Measurements from ENCODE around the gene CHAMP1.

The CHAMP1 gene

GRCh38 chr13:114314074-114314912 lies at the start of gene CHAMP1:
TSS of gene CHAMP1 (plus strand) at chr13:114314503. CDS start at chr13:114323843, 9,340 bp downstream.
- DNase-seq (ENCODE audit: low spot score) = peak; percentile 99

- no peak for DNase-seq (ENCODE audit: low spot score)
Observed at GRCh38 chr13:114264886-114265611, 49.3 kb upstream of the CHAMP1 start.

- DNase-seq (ENCODE audit: low spot score) = no peak
Observed at GRCh38 chr13:114266241-114266640, 48.1 kb upstream of the CHAMP1 start.

- peak; percentile 74 for DNase-seq (ENCODE audit: low spot score)
Observed at GRCh38 chr13:114268344-114269280, 45.7 kb upstream of the CHAMP1 start.

GRCh38 chr13:114269281-114269770 lies 45.0 kb upstream of the CHAMP1 start:
- no peak for DNase-seq (ENCODE audit: low spot score)

GRCh38 chr13:114272977-114273376 lies 41.3 kb upstream of the CHAMP1 start:
- no peak for DNase-seq (ENCODE audit: low spot score)

- DNase-seq (ENCODE audit: low spot score) = no peak
Observed at GRCh38 chr13:114275304-114275703, 39.0 kb upstream of the CHAMP1 start.

GRCh38 chr13:114279146-114279545 lies 35.2 kb upstream of the CHAMP1 start:
- no peak for DNase-seq (ENCODE audit: low spot score)

- no peak for DNase-seq (ENCODE audit: low spot score)
Observed at GRCh38 chr13:114279758-114280355, 34.4 kb upstream of the CHAMP1 start.

- DNase-seq (ENCODE audit: low spot score) = peak; percentile 92
Observed at GRCh38 chr13:114281351-114282040, 32.8 kb upstream of the CHAMP1 start, which contains the start of gene UPF3A. TSS of gene UPF3A (plus strand) at chr13:114281601. CDS start at chr13:114281640, 39 bp downstream.

GRCh38 chr13:114282041-114282670 lies 32.1 kb upstream of the CHAMP1 start:
- DNase-seq (ENCODE audit: low spot score) = peak; percentile 74

- DNase-seq (ENCODE audit: low spot score) = no peak
Observed at GRCh38 chr13:114283576-114283975, 30.7 kb upstream of the CHAMP1 start.

GRCh38 chr13:114284680-114285079 lies 29.6 kb upstream of the CHAMP1 start:
- DNase-seq (ENCODE audit: low spot score) = no peak

GRCh38 chr13:114285166-114285808 lies 29.0 kb upstream of the CHAMP1 start:
- no peak for DNase-seq (ENCODE audit: low spot score)

- no peak for DNase-seq (ENCODE audit: low spot score)
Observed at GRCh38 chr13:114286808-114287207, 27.5 kb upstream of the CHAMP1 start.

GRCh38 chr13:114288157-114288591 lies 26.1 kb upstream of the CHAMP1 start:
- no peak for DNase-seq (ENCODE audit: low spot score)

- DNase-seq (ENCODE audit: low spot score) = no peak
Observed at GRCh38 chr13:114296448-114296847, 17.9 kb upstream of the CHAMP1 start.

GRCh38 chr13:114296902-114297301 lies 17.4 kb upstream of the CHAMP1 start:
- DNase-seq (ENCODE audit: low spot score) = no peak

GRCh38 chr13:114298866-114299265 lies 15.4 kb upstream of the CHAMP1 start:
- DNase-seq (ENCODE audit: low spot score) = no peak

All from D341Med (cell line).